ENCODE results near the gene TMEM134. TPM values are rescaled to one million over a fixed set of nuclear protein-coding genes. Genes with fewer than 3 reads are reported as not detected.
"Not testable (repeated sequence)": the region's sequence is repeated elsewhere in the genome, so short reads cannot be mapped to it uniquely, and the experiment has no call there.

The TMEM134 gene
- total and polyA plus RNA-seq, 2 experiments from 2014 or later = 13.4 to 103 TPM

- Histone ChIP-seq H3K4me3 (peak within 1 kb of the TSS; percentile 98), H3K79me2 (ENCODE audit: insufficient read depth) (peaks cover 30% of the 10 kb centered on the region), H3K27me3 (replicated peaks; ENCODE audit: insufficient read depth) (no peaks in the 10 kb centered on the region), H3K27ac (peak within 1 kb of the TSS; percentile 55), H3K4me1 (ENCODE audit: insufficient read depth) (peaks cover 7% of the 10 kb centered on the region), H3K36me3 (ENCODE audit: low read depth) (no peaks in the 10 kb centered on the region), H3K9ac (peak within 1 kb of the TSS; percentile 91), H4K20me1 (ENCODE audit: insufficient read depth) (no peaks in the 10 kb centered on the region), H3F3A (ENCODE audit: insufficient read depth) (no peaks in the 10 kb centered on the region), H3K4me2 (ENCODE audit: unreplicated experiment) (peak within 1 kb of the TSS; percentile 96), H3K9me3 (ENCODE audit: low read depth) (no peaks in the 10 kb centered on the region), H2AFZ (peak within 1 kb of the TSS; percentile 99), H3K9me2 (ENCODE audit: insufficient read depth) (no peaks in the 10 kb centered on the region)
- in situ Hi-C loops (cut with MboI) = no loop called here
- DNase-seq = peak; percentile 98
- 1 to 2% methylated on average over 64 of the region's 68 CpGs for WGBS, 2 experiments (ENCODE audit: low coverage in 1 of 2, low lambda C conversion rate in 2 of 2, missing lambda C conversion rate in 2 of 2)
- TF ChIP-seq EZH2phosphoT487 (IDR thresholded peaks at IDR 0.05; ENCODE audit: insufficient read depth, low read depth) = no peak
- TF ChIP-seq EZH2 (IDR thresholded peaks at IDR 0.05; ENCODE audit: insufficient read depth, poor library complexity, severe bottlenecking) = no peak
Observed at GRCh38 chr11:67428052-67429001, 40.7 kb downstream of the TMEM134 start, which contains the start of gene RPS6KB2. Gene RPS6KB2 (plus strand): TSS chr11:67428494. CDS start chr11:67428546, 52 bp downstream.

GRCh38 chr11:67427364-67427859 lies 41.6 kb downstream of the TMEM134 start:
- H3K9me2 ChIP-seq (ENCODE audit: insufficient read depth); H3K27me3 ChIP-seq (replicated peaks; ENCODE audit: insufficient read depth); H3K36me3 ChIP-seq (ENCODE audit: low read depth); H3K4me1 ChIP-seq (ENCODE audit: insufficient read depth); in situ Hi-C loops (cut with MboI); DNase-seq; H4K20me1 ChIP-seq (ENCODE audit: insufficient read depth); H3F3A ChIP-seq (ENCODE audit: insufficient read depth); H3K9me3 ChIP-seq (ENCODE audit: low read depth): not testable (repeated sequence)
- peak overlapping the region; percentile 98 for H3K4me3 ChIP-seq
- H3K27ac ChIP-seq = peak overlapping the region; percentile 50
- H3K79me2 ChIP-seq (ENCODE audit: insufficient read depth) = peaks cover 30% of the 10 kb centered on the region
- H3K4me2 ChIP-seq (ENCODE audit: unreplicated experiment) = peak overlapping the region; percentile 96
- H3K9ac ChIP-seq = peak overlapping the region; percentile 91
- peak overlapping the region; percentile 99 for H2AFZ ChIP-seq
- WGBS, 2 experiments (ENCODE audit: low coverage in 1 of 2, low lambda C conversion rate in 2 of 2, missing lambda C conversion rate in 2 of 2) = 77 to 79% methylated on average over 19 of the region's 19 CpGs

GRCh38 chr11:67423891-67424613 lies 45.0 kb downstream of the TMEM134 start:
- Histone ChIP-seq H3F3A (ENCODE audit: insufficient read depth) (no peaks in the 10 kb centered on the region), H3K4me1 (ENCODE audit: insufficient read depth) (peaks cover 2% of the 10 kb centered on the region), H4K20me1 (ENCODE audit: insufficient read depth) (no peaks in the 10 kb centered on the region), H3K4me3 (no peak overlapping the region), H3K79me2 (ENCODE audit: insufficient read depth) (peaks cover 8% of the 10 kb centered on the region), H3K9ac (no peak overlapping the region), H3K27me3 (replicated peaks; ENCODE audit: insufficient read depth) (no peaks in the 10 kb centered on the region), H3K9me2 (ENCODE audit: insufficient read depth) (no peaks in the 10 kb centered on the region), H3K36me3 (ENCODE audit: low read depth) (no peaks in the 10 kb centered on the region), H3K9me3 (ENCODE audit: low read depth) (no peaks in the 10 kb centered on the region), H3K4me2 (ENCODE audit: unreplicated experiment) (no peak overlapping the region), H2AFZ (no peak overlapping the region), H3K27ac (no peak overlapping the region)
- WGBS, 2 experiments (ENCODE audit: low coverage in 1 of 2, low lambda C conversion rate in 2 of 2, missing lambda C conversion rate in 2 of 2) = 80 to 81% methylated on average over 30 to 31 of the region's 34 CpGs
- in situ Hi-C loops (cut with MboI) = no loop called here
- DNase-seq = no peak
- no peak for TF ChIP-seq EZH2 (IDR thresholded peaks at IDR 0.05; ENCODE audit: insufficient read depth, poor library complexity, severe bottlenecking)
- no peak for TF ChIP-seq EZH2phosphoT487 (IDR thresholded peaks at IDR 0.05; ENCODE audit: insufficient read depth, low read depth)

- H2AFZ ChIP-seq = no peak overlapping the region
- no peaks in the 10 kb centered on the region for H3K36me3 ChIP-seq (ENCODE audit: low read depth)
- H3K9me2 ChIP-seq (ENCODE audit: insufficient read depth) = no peaks in the 10 kb centered on the region
- H3F3A ChIP-seq (ENCODE audit: insufficient read depth) = no peaks in the 10 kb centered on the region
- H3K4me3 ChIP-seq = no peak overlapping the region
- no peaks in the 10 kb centered on the region for H3K9me3 ChIP-seq (ENCODE audit: low read depth)
- no peaks in the 10 kb centered on the region for H3K27me3 ChIP-seq (replicated peaks; ENCODE audit: insufficient read depth)
- no peak overlapping the region for H3K27ac ChIP-seq
- no peak for TF ChIP-seq EZH2phosphoT487 (IDR thresholded peaks at IDR 0.05; ENCODE audit: insufficient read depth, low read depth)
- TF ChIP-seq EZH2 (IDR thresholded peaks at IDR 0.05; ENCODE audit: insufficient read depth, poor library complexity, severe bottlenecking) = no peak
- no peaks in the 10 kb centered on the region; the same call in 1 of the 2 replicates for H3K4me1 ChIP-seq (ENCODE audit: insufficient read depth)
- no peak for DNase-seq
- in situ Hi-C loops (cut with MboI) = no loop called here
- no peak overlapping the region for H3K4me2 ChIP-seq (ENCODE audit: unreplicated experiment)
- WGBS, 2 experiments (ENCODE audit: low coverage in 1 of 2, low lambda C conversion rate in 2 of 2, missing lambda C conversion rate in 2 of 2) = 87 to 90% methylated on average over 13 of the region's 13 CpGs
- H3K9ac ChIP-seq = no peak overlapping the region
- no peaks in the 10 kb centered on the region for H4K20me1 ChIP-seq (ENCODE audit: insufficient read depth)
- peaks cover 2% of the 10 kb centered on the region for H3K79me2 ChIP-seq (ENCODE audit: insufficient read depth)
Observed at GRCh38 chr11:67423466-67423865, 45.6 kb downstream of the TMEM134 start.

All from GM23248 (cell line).